NCI-H2029 treated with DMSO at 0.1 percent for 48 hours (cell line): ENCODE data around the gene C10orf120.

Experiments
- DNase-seq: peaks from one replicate; lab custom pipeline; 2025; lab: John Stamatoyannopoulos, UW

Gene C10orf120

DNA sequence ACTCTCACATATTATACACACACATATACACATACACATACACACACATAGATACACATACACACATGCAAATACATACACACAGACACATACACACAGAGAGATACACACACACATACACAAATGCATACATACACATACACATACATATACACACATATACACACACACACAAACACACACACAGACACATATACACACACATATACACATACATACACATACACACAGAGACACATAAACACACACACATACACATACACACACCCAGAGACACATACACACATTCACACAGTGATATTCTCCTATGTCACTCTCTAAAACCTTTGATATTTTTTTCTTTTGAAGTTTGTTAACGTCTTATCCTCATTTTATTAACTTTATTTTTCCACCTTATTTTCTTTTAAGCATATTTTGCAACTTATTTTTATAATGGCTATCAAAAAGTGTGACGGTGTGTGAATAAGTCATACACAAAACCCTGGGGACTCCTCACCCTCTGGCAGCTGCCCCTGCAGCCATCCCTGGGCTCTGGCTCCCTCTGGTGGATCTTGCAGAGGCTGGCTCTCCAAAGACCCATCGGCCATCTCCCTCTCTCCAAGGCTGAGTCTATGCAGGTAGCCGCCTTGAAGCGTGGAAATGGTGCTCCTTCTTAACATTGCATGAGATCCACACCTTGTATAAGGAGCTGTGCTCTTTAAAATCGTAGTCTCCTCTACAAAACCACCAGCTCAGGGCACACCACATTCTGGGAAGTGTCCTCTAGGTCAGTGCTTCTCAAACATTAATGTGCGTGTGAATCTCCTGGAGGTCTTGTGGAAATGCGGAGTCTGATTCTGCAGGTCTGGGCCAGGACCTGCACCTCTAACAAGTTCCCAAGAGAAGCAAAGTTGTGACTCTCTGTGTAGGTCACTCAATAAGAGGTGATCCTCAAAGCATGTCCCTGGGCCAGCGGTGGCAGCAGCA, 4.1 kb upstream of the C10orf120 start:
- DNase-seq = peak; percentile 10

DNA sequence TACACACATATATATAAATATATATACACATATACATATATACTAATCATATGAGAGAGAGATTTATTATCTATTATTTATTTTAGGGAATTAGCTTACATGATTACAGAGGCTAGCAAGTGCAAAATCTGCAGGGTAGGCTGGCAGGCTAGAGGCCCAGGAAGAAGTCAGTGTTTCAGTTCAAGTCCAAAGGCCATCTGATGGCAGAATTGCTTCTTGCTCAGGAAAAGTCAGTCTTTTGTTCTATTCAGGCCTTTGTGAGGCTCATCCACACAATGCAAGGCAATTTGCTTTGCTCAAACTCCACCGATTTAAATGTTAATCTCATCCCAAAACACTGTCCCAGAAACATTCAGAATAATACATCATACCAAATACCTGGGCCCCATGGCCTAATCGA, 2.6 kb upstream of the C10orf120 start:
- DNase-seq = no peak

DNA sequence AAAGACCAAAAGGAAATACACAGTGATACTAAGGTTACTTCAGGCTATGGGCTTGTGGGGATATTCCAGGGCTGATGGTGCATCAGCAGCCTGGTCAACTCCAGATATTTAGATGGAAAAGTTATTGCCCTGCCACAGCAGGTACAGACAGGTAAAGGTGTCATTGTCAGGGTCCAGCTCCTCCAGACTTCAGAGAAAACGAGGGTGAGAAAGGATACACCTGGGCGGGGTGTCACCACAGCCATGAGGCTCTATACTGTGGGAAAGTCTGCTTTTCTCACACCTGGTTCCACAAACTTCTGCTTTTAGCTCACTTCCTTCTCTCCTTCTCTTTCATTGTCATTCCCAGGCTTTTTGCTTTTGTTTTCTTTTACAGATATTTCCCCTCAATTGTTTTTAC, 2.0 kb upstream of the C10orf120 start:
- no peak for DNase-seq

DNA sequence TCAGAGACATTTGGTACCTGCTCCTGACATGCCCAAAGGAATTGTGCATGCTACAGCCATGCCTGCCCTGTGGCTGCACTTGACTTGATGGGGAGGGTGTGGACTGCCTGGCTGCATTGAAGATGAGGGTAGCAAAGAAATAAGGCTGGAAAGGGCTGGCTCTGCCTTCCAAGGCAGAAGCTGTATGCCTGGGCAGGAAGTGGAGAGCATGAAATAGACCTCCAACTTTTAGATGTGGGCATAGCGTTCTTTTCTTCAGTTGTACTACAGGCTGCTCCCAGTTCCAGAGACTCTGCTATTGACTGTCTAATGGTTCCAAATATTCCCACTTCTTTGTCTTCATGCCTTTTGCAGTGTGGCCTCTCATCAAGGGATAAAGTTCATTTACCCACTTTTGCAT, 3.0 kb downstream of the C10orf120 start:
- no peak for DNase-seq

DNA sequence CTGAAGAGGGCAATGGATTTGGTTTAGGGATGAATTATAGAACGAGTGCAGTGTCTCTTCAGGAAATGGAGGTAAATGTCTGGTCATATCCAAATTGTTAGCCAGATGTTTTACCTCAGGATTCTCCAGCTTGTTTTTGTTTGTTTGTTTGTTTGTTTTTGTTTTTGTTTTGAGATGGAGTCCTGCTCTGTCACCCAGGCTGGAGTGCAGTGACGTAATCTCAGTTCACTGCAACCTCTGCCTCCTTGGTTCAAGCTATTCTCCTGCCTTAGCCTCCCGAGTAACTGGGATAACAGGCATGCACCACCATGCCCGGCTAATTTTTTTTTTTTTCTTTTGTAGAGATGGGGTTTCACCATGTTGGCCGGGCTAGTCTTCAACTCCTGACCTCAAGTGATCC, 6.9 kb downstream of the C10orf120 start:
- no peak for DNase-seq

DNA sequence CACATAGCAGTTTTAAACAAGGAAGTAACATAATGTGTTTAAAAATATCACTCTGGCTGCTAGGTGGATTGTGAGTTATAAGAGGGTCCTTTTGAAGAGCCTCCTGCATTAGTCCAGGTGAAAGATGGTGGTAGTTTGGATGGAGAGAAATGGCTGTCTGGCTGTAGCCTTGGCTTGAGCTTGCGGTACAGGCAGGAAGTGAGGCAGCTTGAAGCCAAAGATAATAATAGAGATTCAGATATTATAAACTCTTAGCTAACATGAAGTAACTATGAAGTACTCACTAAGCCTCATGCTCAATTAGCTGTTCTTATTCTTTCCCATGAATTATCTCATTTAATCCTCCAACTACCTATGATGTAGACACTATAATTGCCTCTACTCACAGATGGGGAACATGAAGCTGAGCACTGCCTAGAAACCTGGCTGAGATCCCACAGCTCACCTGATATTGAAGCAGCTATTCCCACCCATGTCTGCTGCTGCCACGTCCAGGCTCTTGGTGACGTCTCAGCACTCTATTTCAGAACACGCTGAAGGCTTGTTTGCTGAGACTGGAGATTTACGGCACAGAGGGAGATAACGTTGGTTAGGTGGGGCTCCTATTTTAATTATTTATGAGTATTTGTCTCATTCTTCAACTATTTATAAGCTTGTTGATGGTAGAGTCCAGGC, 10.4 kb downstream of the C10orf120 start:
- DNase-seq = no peak

DNA sequence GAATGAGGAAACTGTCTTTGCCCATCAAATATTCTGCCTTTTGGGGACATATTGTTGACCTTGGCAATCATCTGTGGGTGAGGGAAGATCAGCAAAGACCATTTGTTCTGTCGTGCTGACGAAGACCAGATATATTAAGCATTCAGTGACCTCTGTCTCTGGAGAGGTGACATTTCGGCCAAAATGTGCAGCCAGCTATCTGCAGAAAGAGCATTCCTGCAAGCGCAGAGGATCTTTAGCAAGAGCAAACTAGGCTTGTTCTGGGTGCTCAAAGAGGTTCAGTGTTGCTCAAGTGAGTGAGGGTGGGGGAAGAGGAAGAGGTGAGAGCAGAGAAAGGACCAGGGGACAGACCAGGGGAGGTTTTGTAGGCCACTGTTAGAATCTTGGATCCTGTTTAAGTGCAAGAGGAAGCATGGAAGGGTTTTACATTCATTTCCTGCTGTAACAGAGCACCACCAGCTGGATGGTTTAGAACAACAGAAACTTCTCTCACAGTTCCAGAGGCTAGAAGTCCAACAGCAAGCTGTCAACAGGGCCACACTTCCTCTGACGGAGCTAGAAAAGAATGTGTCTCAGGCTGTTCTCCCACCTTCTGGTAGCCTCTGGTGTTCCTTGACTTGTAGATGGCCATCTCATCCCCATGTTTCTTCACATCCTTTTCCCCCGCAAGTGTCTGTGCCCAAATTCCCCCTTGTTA, 11.2 kb downstream of the C10orf120 start:
- no peak for DNase-seq

DNA sequence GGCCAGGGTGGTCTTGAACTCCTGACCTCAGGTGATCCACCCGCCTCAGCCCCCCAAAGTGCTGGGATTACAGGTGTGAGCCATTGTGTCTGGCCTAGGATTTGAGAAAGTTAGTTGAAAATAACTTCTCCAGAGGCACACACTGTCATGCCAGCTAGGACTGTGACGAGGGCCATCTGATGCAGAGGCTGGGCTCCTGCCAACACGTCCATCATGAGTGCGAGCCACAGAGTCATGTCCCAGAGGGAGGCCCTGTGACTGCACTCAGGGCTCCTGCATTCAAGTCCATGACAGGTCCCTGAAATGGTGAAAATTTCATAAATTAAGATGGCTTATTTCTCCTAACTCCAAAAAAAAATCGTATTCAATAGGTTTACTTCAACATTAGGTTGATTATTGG, 17.1 kb downstream of the C10orf120 start:
- DNase-seq = no peak

DNA sequence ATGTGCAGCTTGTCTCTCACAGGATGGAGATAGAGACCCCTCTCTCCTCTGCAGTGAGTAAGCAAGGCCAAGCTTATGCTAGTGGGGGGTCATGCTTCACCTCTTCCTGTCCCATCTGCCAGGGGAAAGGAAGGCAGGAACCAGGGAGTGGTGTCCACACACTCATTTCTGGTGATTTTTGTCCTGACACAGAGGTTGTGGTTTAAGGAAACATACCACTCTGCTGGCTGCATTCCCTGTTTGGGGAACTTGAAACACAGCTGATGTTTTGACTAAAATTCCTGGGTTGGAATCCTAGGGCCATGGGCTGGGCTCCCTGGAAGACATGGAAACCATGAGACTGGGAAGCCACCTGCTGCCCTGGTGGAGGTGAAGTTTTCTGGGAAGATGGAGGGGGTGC, 21.4 kb downstream of the C10orf120 start:
- no peak for DNase-seq

DNA sequence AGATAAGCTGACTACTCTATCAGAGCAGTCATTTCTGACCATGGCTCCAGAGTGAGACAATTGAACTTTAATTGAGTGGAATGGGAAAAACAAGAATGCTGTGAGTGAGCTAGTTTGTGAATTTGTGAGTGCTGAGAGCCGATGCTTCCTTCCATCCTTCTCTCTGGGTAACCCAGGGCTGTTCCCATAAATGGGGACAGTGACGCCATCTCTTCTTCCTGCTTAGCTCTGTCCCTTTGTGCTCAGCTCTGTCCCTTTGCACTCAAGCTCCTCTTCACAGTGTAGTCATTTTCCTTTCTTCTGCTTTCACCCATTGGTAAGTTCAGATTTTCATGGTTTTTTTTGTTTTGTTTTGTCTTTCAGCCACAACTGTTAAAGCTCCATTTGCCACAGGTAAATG, 24.4 kb downstream of the C10orf120 start:
- no peak for DNase-seq

DNA sequence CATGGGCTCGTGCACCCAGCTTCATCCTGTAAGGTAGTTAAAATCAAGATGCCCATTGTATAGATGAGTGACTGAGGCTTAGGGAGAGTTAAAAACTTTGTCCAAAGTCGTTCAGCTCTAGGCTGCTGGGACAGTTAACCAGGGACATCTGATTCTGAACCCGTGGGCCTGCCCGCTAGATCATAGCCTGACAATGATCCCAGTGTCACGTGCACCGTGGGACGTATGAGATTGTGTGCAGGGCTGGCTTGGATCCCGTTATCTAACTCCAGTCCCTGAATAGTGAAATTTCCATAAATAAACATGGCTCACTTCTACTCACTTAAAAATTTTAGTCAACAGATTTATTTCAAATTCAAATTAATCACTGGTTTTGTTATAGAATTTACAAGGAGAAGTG, 24.9 kb downstream of the C10orf120 start:
- no peak for DNase-seq

DNA sequence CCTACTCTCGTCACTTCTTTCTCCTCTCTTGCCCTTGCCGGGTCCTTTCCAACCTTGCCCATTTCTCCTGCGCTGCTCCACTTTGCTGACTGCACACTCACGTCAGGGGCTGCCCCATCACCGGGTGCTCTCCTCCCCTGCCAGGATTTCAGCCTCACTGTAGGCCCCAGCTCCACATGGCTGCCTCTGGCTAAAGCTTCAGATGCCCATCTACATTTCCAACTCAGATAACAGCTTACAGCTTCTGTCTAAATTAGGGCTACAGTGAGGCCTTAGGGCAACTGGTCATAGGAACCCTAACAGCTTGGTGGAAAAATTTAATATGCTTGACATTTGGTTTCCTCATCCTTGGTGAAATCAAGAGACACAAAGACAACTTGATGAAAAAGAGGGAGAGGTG, 25.9 kb downstream of the C10orf120 start:
- no peak for DNase-seq

DNA sequence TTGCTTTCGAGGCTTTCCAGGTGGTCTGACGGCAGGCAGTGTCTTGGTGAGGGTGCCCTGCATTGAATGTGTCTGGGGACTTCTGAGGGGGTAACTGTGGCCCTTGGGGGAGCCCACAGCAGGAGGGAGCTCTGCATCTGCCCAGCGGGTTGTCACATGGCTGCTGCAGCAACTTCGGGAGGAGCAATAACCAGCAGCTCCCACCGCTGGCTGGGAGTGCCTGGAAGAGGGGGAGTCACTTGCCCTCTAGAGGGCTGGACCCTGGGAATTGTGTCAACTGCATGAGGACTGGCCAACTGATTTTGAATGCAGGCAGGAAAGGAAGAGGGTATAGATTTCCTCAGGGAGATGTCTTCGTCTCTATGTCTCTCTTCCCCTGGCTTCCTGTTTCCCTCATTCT, 26.4 kb downstream of the C10orf120 start:
- DNase-seq = no peak

DNA sequence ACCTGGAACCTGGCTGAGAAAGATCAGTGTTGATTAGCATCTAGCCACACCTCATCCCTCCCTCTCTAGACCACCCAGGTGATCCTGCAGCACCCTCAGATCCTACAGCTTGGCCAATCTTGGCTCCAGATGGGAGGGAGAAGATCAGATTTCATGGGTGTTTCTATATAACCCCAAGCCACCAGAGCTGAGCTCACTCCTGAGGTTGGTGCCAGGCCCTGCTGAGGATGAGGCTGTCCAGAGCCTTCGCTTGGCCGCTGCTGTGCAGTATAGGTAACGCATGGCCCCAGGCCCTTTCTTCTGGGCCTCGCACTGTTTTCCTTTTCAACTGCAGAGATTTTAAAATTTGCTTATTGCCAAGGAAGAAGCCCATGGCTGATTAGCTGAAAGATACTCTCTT, 27.0 kb downstream of the C10orf120 start:
- no peak for DNase-seq

DNA sequence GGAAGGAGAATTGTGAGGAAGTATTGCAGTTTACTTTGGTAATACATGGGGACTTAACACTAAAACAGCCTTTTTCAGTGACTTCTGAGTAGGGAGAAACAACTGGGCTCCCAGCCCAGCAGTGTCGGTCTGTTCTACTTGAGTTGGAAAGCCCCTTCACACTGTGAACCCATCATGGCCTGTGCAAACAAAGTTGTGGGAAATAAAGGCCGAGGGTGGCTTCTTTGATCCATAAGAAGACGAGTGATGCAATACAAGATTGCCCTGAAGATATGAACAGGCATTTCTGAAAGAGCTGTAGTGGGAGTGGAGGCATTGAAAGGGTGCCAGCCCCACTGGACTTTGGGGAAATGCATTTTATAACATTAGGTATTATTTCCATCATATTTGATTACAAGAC, 28.3 kb downstream of the C10orf120 start:
- DNase-seq = no peak

DNA sequence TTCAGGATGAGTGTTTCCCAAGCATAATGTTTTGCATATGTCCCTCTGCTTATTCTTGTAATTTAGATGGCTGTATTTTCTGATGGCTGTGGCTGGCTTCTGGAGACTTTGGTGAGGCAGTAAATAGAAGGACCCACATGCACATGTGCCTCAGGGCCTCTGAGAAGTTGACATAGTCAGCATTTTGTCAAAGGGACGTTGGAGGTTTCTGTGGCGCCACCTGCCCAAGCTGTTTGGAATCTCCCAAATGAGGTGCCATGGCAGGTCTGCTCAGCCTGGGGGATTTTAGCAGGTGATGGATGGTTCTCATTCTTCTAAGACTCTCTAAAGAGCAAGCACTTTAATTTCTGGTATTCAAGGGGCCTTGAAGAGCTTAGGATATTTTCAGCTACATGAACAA, 29.8 kb downstream of the C10orf120 start:
- no peak for DNase-seq

DNA sequence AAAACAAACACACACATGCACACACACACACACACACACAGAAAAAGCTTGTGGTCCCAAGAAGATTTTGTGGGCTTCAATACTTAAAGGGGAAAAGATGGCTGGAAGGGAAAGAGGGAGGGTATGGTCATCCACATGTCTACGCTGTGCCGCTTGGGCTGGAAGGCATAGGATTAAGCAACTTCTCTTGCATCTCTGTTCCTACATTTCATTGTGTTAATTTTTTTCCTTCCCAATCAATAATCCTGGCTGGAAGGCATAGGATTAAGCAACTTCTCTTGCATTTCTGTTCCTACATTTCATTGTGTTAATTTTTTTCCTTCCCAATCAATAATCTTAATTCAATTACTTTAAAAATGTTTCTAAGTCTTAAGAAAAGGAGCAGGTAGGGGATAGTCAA, 30.6 kb downstream of the C10orf120 start:
- no peak for DNase-seq

DNA sequence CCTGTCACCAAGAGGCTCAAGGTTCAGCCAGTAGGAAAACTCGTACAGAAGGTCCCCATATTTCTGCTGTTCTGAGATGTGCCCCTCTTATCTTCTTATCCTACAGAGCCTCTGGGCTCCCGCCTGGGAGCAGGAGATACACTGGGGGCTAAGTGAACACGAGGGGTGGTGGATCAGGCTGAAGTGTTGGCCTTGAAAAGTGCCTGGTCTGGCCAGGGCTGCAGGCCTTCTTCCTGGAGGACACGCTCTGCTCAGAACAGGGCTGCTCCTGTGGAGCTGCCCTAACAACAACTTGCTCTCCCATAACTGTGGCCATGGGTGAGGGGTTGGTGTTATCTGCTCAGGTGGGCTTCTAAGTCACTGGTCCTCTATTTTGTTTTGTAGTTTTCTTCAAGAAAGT, 33.7 kb downstream of the C10orf120 start:
- no peak for DNase-seq

DNA sequence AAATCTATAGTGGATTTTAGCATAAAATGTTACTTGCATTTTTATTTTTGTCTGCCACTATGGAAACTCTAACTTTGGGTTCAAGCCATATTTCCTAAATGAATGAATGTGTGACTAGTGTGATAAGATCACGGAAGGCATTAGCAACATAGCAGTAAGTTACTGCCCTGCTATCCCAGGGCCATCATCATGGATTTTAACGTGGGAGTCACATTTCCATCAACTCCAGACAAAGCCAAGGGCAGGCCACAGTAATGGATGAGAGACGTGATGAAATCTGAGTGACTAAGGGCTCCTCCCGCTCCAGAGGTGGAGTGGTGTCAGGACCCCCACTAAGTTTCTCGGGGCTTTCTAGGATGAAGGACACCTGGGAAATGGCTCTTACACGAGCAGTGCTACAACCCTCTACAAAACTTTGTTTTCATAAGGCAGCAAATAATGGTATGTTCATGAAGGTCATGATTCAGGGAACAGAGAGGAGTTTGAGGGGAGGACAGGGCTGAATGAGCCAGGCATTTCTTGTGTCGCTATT, 34.3 kb downstream of the C10orf120 start:
- no peak for DNase-seq

DNA sequence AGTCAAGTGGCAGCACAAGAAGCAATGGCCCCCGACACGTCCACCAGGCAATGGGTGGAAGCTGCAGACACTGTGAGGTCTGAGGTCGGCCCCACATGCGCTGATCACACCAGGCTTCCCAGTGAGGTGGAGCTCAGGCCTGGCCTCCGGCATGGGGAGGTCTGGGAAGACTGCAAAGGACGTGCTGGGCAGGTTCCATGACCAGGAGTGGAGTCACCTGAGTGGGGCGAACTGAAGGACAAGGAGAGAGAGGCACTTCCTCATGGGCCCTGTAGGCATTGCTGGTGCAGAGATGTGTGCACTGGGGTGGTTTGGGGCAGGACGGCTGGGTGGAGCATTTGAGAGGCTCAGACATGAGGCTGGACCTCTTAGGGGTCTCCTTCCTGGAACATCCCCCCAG, 35.1 kb downstream of the C10orf120 start:
- DNase-seq = no peak

DNA sequence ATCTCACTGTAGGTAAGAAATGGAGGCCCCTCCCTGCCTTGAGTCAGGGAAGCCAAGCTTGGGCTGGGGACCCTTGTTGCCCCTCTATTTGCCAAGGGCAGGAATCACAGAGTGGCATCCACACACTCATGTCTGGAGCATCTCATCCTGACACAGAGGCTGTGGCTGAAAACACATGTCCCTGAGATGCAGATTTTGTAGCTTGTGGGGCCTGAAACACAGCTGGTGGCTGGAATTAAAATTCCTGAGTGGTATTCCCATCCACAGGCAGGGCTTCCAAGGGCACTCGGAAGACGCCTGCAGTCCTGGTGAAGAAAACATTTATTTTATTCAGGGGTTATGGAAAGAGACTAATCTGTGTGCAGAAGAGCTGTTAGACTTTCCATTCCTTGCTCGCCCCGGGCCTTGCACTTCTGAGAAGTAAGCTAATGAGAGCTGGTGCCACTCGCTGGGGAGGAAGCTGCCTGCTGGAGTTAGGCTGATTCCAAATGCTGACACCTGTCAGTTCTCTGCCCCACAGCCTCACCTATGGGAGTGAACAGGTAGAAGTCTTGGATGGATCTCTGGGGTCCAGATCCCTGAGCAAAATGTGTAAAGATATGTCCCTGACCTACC, 36.0 kb downstream of the C10orf120 start:
- no peak for DNase-seq

DNA sequence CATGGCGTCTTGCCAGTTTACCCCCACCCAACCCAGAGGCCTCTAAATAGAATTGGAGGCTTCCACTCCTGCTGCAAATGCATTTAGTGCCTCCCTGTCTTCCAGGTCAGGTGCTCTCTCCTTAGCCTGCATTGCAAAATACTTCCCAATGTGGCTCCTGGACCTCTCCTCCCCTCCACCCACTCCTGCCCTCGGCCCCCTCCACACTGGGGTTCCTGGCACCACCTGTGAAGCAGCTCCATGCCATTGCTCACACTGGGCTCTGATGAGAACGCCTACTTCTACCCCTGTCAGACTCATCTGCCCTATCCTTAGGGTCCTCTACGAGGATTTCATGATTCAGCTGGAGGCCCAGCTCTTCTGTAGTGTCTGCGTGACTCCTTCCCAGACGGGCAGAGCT, 37.4 kb downstream of the C10orf120 start:
- no peak for DNase-seq
